Fibroblast of villous mesenchyme (primary cell): ENCODE measurements around the gene CEP97. TPM values are rescaled to one million over a fixed set of nuclear protein-coding genes. Genes with fewer than 3 reads are reported as not detected.

Source experiments
- DNase-seq: peaks from one replicate; pipeline ENCODE4 v3.0.0-alpha.2; 2010; ENCODE audit warnings: low read depth
- H3K4me3 ChIP-seq: 2 replicates; pipeline ENCODE4 v1.5.1; 2011; ENCODE audit warnings: low read depth, mild to moderate bottlenecking, low read length
- CTCF ChIP-seq: IDR thresholded peaks from 2 replicates; pipeline ENCODE4 v1.5.1; 2012; ENCODE audit warnings: low read depth, mild to moderate bottlenecking, low read length; ENCODE audit not compliant: insufficient read depth
- total RNA-seq: library from RNA; depleted of rRNA; stranded (reverse); fragments of >200 nt; gene quantifications from 2 replicates; pipeline ENCODE4 v1.2.3, GENCODE V29; 2012

CEP97 gene
- total RNA-seq, 1 donor: 24.6 TPM

- DNase-seq: no peak
- H3K4me3 ChIP-seq: no peak overlapping the region
- no peak for TF ChIP-seq CTCF
These were observed 87.5 kb downstream of the CEP97 start for GRCh38 chr3:101811875-101812274.

- no peak for TF ChIP-seq CTCF
- no peak for DNase-seq
- no peak overlapping the region for H3K4me3 ChIP-seq
These were observed 88.5 kb downstream of the CEP97 start for GRCh38 chr3:101812895-101813294.

GRCh38 chr3:101813817-101814440, 89.5 kb downstream of the CEP97 start:
- no peak overlapping the region for H3K4me3 ChIP-seq
- DNase-seq: peak; percentile 68
- TF ChIP-seq CTCF: peak; percentile 55

GRCh38 chr3:101814835-101815234, 90.4 kb downstream of the CEP97 start:
- TF ChIP-seq CTCF: no peak
- no peak for DNase-seq
- H3K4me3 ChIP-seq: no peak overlapping the region

DNA sequence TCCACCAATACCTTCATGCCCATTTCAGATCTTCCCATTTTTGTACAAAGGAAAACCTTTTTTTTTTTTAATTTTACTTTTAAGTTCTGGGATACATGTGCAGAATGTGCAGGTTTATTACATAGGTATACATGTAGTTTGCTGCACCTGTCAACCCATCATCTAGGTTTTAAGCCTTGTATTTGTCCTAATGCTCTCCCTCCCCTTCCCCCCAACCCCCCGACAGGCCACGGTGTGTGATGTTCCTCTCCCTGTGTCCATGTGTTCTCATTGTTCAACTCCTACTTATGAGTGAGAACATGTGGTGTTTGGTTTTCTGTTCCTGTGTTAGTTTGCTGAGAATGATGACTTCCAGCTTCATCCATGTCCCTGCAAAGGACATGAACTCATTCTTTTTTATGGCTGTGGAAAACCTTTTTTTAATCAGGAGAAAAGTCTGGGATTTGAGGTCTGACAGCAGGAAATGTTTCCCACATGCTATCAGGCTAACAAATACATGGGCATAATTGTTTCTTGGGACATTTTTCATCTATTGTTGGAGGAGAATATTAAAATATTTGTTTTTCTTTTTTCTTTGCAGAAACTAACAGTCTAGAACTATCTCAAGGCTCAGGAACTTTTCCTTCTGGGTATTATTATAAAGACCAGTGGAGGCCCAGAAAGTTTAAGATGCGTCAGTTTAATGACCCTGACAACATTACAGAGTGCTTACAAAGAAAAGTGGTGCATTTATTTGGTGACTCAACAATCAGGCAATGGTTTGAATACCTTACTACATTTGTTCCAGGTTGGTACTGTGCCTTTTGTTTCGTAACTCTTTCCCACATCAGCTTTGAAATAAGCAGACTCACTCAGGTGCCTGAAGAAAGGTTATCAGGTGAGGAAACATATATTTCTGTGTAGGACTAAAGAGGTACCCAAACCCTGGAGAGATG, 92.1 kb downstream of the CEP97 start:
- H3K4me3 ChIP-seq: no peak overlapping the region
- no peak for TF ChIP-seq CTCF
- peak; percentile 53 for DNase-seq

GRCh38 chr3:101817992-101818391, 93.6 kb downstream of the CEP97 start:
- DNase-seq: no peak
- no peak overlapping the region for H3K4me3 ChIP-seq
- TF ChIP-seq CTCF: no peak
